ENCODE data around the gene BOC.

GRCh38 chr3:113286524-113286923 is 75.2 kb downstream of the BOC start:
- TF ChIP-seq CTCF (IDR thresholded peaks at IDR 0.05; ENCODE audit: borderline replicate concordance, extremely low read depth, low read length, poor library complexity, severe bottlenecking) (no peak), EZH2 (IDR thresholded peaks at IDR 0.05; ENCODE audit: borderline replicate concordance, low read depth, low read length, severe bottlenecking) (no peak)
